ENCODE measurements around the gene MEG3.

The MEG3 gene

DNA sequence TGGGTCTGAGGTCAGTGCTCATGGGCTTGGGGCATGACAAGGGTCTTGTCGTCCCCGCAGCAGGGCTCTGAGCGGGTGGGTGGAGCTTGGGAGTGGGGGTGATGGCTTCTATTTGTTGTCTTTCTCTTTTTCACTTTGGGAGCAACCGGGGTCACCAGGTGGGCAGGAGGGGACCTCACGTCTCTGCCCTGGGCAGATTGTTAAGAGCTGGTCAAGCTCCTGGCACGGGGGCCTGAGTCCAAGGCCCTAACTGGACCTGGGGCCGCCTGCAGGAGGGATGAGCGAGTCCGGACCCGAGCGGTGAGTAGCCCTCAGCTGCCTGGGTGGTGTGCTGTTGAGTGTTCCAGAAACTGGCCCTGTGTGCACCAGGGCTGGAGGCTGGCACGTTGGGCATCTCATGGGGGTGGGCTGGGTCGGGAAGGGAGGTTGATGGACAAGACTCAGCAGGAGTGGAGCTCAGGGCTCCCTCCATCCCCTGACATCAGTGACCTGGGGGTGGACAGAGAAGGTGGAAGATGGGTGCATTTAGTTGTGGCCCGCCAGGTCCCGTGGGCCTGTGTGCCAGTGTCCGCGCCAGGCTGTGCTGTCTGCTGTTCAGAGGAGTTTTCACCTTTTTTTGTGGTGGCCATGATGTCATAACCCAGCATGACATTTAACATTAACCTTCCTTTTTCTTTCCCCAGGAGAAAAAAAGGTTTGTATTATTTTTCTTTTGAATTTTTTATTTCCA, 50.1 kb downstream of the MEG3 start:
- H3K4me1 ChIP-seq (ENCODE audit: low read depth, poor library complexity, severe bottlenecking) = no peaks in the 10 kb centered on the region
- no peaks in the 10 kb centered on the region for H3K79me2 ChIP-seq (ENCODE audit: insufficient read depth, low read depth)

DNA sequence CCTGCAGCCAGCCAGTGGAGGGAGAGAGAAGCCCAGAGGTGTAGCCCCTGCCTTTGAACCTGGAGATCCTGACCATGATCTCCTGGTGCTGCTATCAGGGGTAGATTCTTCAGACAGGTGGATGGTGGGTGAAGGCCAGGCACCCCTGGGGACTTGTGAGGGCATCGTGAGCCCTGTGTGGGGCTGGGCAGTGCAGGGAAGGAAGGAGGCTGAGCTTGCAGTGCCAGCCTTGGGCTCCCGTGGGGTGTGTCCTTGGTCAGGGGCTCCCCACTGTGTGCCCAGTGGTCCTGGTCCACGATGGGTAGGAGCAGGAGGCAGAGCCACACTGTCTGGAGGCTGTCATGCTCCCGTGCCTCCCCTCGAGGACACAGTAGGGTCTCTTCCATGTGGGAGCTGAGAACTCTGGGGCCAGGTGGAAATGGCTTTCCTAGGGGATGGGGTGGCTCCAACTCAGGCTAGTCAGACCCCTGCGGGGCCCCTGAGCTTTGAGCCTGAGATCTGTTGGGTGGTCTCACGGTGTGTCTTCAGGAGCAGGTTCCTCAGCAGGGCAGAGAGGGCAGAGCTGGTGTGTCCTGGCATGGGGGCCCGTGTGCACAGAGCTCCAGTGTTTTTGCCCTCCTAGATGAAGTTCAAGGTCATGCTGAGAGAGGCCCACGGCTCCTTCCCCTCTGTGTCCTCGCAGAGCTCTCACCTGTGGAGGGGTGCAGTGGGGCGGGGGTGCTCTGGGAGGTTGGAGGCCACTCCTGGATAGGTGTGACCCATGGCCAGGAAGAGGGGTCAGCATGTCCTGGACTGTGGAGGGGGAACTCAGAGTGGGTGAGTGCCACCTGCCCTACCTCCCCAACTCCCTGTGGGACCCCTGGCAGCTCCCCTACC, 52.6 kb downstream of the MEG3 start:
- Histone ChIP-seq H3K4me3 (IDR thresholded peaks at IDR 0.05; ENCODE audit: insufficient read depth, low read depth, low read length) (no peak overlapping the region), H2AFZ (ENCODE audit: low read depth) (no peak overlapping the region), H3K27me3 (ENCODE audit: insufficient read depth, low read depth) (no peaks in the 10 kb centered on the region), H3K79me2 (ENCODE audit: insufficient read depth, low read depth) (no peaks in the 10 kb centered on the region), H3K4me1 (ENCODE audit: low read depth, poor library complexity, severe bottlenecking) (no peaks in the 10 kb centered on the region), H3K36me3 (ENCODE audit: insufficient read depth) (no peaks in the 10 kb centered on the region), H3K27ac (no peak overlapping the region), H3K4me2 (no peak overlapping the region), H3K9ac (no peak overlapping the region), H4K20me1 (ENCODE audit: insufficient read depth) (no peaks in the 10 kb centered on the region)
- TF ChIP-seq, protein P1, sequence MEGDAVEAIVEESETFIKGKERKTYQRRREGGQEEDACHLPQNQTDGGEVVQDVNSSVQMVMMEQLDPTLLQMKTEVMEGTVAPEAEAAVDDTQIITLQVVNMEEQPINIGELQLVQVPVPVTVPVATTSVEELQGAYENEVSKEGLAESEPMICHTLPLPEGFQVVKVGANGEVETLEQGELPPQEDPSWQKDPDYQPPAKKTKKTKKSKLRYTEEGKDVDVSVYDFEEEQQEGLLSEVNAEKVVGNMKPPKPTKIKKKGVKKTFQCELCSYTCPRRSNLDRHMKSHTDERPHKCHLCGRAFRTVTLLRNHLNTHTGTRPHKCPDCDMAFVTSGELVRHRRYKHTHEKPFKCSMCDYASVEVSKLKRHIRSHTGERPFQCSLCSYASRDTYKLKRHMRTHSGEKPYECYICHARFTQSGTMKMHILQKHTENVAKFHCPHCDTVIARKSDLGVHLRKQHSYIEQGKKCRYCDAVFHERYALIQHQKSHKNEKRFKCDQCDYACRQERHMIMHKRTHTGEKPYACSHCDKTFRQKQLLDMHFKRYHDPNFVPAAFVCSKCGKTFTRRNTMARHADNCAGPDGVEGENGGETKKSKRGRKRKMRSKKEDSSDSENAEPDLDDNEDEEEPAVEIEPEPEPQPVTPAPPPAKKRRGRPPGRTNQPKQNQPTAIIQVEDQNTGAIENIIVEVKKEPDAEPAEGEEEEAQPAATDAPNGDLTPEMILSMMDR (conservative IDR thresholded peaks at IDR 0.05; ENCODE audit: low read depth, low read length) = no peak

More for the DNA sequence above, 50.1 kb downstream of the MEG3 start:
- H3K4me3 ChIP-seq (IDR thresholded peaks at IDR 0.05; ENCODE audit: insufficient read depth, low read depth, low read length) = no peak overlapping the region
- TF ChIP-seq, protein P1 (conservative IDR thresholded peaks at IDR 0.05; ENCODE audit: low read depth, low read length) = no peak
- no peak overlapping the region for H3K4me2 ChIP-seq
- H3K27ac ChIP-seq = no peak overlapping the region
- no peak overlapping the region for H2AFZ ChIP-seq (ENCODE audit: low read depth)
- no peaks in the 10 kb centered on the region for H4K20me1 ChIP-seq (ENCODE audit: insufficient read depth)
- no peaks in the 10 kb centered on the region for H3K36me3 ChIP-seq (ENCODE audit: insufficient read depth)
- H3K27me3 ChIP-seq (ENCODE audit: insufficient read depth, low read depth) = no peaks in the 10 kb centered on the region
- no peak overlapping the region for H3K9ac ChIP-seq

DNA sequence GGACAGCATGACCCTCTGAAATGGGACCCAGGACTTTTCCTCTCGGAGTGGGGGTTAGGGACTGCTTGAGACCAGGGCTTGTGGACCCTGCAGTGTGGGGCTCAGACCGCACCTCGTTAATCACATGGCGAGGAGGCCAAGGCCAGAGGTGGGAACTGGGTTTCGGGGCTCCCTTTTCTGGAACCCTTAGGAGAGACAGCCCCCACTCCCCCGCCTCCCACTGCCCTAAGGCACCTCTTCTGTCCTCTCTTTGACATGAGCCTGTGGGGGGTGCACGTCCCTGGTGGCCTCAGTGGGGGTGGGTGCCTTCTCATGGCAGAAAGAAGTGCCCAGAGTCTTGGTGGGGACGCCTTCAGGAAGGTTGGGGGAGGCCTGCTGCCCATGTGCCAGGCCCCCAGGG, 53.3 kb downstream of the MEG3 start:
- Histone ChIP-seq H2AFZ (ENCODE audit: low read depth) (no peak overlapping the region), H3K27ac (no peak overlapping the region), H3K27me3 (ENCODE audit: insufficient read depth, low read depth) (no peaks in the 10 kb centered on the region), H3K4me2 (no peak overlapping the region), H3K9ac (no peak overlapping the region), H4K20me1 (ENCODE audit: insufficient read depth) (no peaks in the 10 kb centered on the region), H3K4me1 (ENCODE audit: low read depth, poor library complexity, severe bottlenecking) (no peaks in the 10 kb centered on the region), H3K4me3 (IDR thresholded peaks at IDR 0.05; ENCODE audit: insufficient read depth, low read depth, low read length) (no peak overlapping the region), H3K79me2 (ENCODE audit: insufficient read depth, low read depth) (no peaks in the 10 kb centered on the region), H3K36me3 (ENCODE audit: insufficient read depth) (no peaks in the 10 kb centered on the region)
- TF ChIP-seq, protein P1 (conservative IDR thresholded peaks at IDR 0.05; ENCODE audit: low read depth, low read length) = no peak

DNA sequence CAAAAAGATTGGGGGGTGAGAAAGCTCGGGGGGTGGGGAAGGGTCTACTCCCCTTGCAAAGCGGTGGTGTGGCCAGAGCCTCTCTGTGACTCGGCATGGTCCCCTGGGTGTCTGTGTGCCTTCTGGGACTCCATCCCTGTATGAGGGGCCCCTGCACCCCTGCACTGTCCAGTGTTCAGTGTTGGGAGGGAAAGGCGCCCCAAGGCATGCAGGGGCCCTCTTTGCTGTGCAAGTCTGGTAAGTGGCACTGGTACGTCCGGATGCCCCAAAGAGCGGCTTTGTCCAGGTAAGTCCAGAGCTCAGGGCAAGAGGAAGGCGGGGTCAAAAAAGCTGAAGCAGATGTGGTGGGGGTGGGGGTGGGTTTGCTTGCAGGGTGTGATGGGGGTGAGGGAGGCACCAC, 53.9 kb downstream of the MEG3 start:
- H3K27me3 ChIP-seq (ENCODE audit: insufficient read depth, low read depth) = no peaks in the 10 kb centered on the region
- no peaks in the 10 kb centered on the region for H3K4me1 ChIP-seq (ENCODE audit: low read depth, poor library complexity, severe bottlenecking)
- H2AFZ ChIP-seq (ENCODE audit: low read depth) = no peak overlapping the region
- H3K4me2 ChIP-seq = no peak overlapping the region
- H3K36me3 ChIP-seq (ENCODE audit: insufficient read depth) = no peaks in the 10 kb centered on the region
- no peak overlapping the region for H3K9ac ChIP-seq
- TF ChIP-seq, protein P1 (conservative IDR thresholded peaks at IDR 0.05; ENCODE audit: low read depth, low read length) = no peak
- H4K20me1 ChIP-seq (ENCODE audit: insufficient read depth) = no peaks in the 10 kb centered on the region
- H3K79me2 ChIP-seq (ENCODE audit: insufficient read depth, low read depth) = no peaks in the 10 kb centered on the region
- no peak overlapping the region for H3K4me3 ChIP-seq (IDR thresholded peaks at IDR 0.05; ENCODE audit: insufficient read depth, low read depth, low read length)
- H3K27ac ChIP-seq = no peak overlapping the region
